ENCODE data around the gene B4GALT5.

DNA sequence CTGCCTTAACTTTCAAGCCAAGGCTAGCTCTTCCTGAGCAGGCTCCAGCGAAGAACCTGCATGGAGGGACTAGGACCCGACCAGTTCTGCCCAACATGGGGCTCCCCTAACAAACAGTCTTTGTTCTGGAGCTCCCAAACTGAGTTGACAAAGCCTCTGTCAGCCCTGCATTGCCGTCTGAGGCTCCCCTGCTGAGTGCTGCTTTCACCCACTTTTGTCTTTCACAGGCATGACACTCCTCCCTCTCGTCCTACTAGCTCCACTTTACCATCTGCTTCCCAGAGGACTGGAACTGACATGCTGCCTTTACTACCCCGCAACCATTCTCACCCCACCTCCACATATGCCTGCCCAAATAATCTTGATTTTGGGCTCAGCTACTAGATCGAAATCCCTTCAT lies 45.1 kb upstream of the B4GALT5 start:
- TF ChIP-seq, protein P1, sequence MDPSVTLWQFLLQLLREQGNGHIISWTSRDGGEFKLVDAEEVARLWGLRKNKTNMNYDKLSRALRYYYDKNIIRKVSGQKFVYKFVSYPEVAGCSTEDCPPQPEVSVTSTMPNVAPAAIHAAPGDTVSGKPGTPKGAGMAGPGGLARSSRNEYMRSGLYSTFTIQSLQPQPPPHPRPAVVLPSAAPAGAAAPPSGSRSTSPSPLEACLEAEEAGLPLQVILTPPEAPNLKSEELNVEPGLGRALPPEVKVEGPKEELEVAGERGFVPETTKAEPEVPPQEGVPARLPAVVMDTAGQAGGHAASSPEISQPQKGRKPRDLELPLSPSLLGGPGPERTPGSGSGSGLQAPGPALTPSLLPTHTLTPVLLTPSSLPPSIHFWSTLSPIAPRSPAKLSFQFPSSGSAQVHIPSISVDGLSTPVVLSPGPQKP (IDR thresholded peaks at IDR 0.05; ENCODE audit: low read depth, low read length): no peak
- TF ChIP-seq, protein P2, sequence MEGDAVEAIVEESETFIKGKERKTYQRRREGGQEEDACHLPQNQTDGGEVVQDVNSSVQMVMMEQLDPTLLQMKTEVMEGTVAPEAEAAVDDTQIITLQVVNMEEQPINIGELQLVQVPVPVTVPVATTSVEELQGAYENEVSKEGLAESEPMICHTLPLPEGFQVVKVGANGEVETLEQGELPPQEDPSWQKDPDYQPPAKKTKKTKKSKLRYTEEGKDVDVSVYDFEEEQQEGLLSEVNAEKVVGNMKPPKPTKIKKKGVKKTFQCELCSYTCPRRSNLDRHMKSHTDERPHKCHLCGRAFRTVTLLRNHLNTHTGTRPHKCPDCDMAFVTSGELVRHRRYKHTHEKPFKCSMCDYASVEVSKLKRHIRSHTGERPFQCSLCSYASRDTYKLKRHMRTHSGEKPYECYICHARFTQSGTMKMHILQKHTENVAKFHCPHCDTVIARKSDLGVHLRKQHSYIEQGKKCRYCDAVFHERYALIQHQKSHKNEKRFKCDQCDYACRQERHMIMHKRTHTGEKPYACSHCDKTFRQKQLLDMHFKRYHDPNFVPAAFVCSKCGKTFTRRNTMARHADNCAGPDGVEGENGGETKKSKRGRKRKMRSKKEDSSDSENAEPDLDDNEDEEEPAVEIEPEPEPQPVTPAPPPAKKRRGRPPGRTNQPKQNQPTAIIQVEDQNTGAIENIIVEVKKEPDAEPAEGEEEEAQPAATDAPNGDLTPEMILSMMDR (IDR thresholded peaks at IDR 0.05): no peak
- TF ChIP-seq ZFP36 (IDR thresholded peaks at IDR 0.05; ENCODE audit: borderline replicate concordance, partially characterized antibody): no peak
- TF ChIP-seq HDAC2 (IDR thresholded peaks at IDR 0.05): no peak
- no peak for TF ChIP-seq POLR2AphosphoS2 (conservative IDR thresholded peaks at IDR 0.05; ENCODE audit: low read length)
- TF ChIP-seq JUN (IDR thresholded peaks at IDR 0.05): no peak
- no peak for TF ChIP-seq POLR2A (IDR thresholded peaks at IDR 0.05; ENCODE audit: low read length)
- TF ChIP-seq CHD4 (IDR thresholded peaks at IDR 0.05; ENCODE audit: borderline replicate concordance): no peak
- TF ChIP-seq, protein P3, sequence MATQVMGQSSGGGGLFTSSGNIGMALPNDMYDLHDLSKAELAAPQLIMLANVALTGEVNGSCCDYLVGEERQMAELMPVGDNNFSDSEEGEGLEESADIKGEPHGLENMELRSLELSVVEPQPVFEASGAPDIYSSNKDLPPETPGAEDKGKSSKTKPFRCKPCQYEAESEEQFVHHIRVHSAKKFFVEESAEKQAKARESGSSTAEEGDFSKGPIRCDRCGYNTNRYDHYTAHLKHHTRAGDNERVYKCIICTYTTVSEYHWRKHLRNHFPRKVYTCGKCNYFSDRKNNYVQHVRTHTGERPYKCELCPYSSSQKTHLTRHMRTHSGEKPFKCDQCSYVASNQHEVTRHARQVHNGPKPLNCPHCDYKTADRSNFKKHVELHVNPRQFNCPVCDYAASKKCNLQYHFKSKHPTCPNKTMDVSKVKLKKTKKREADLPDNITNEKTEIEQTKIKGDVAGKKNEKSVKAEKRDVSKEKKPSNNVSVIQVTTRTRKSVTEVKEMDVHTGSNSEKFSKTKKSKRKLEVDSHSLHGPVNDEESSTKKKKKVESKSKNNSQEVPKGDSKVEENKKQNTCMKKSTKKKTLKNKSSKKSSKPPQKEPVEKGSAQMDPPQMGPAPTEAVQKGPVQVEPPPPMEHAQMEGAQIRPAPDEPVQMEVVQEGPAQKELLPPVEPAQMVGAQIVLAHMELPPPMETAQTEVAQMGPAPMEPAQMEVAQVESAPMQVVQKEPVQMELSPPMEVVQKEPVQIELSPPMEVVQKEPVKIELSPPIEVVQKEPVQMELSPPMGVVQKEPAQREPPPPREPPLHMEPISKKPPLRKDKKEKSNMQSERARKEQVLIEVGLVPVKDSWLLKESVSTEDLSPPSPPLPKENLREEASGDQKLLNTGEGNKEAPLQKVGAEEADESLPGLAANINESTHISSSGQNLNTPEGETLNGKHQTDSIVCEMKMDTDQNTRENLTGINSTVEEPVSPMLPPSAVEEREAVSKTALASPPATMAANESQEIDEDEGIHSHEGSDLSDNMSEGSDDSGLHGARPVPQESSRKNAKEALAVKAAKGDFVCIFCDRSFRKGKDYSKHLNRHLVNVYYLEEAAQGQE (IDR thresholded peaks at IDR 0.05): no peak

Measured in A549 (cell line).